Mucosa of stomach (tissue), 1 donor: ENCODE data around the gene NR1I3.

Experiments used
- H3K27me3 ChIP-seq: one replicate; pipeline ENCODE4 v1.7.0; 2013; ENCODE audit warnings: mild to moderate bottlenecking, low read length; ENCODE audit not compliant: control insufficient read depth, insufficient read depth
- H3K36me3 ChIP-seq: one replicate; pipeline ENCODE4 v1.7.0; 2013; ENCODE audit warnings: low read length; ENCODE audit not compliant: control insufficient read depth, insufficient read depth
- H3K4me1 ChIP-seq: one replicate; pipeline ENCODE4 v1.7.0; 2013; ENCODE audit warnings: mild to moderate bottlenecking, low read length; ENCODE audit not compliant: control insufficient read depth, insufficient read depth
- H3K4me3 ChIP-seq: one replicate; pipeline ENCODE4 v1.7.0; 2013; ENCODE audit warnings: low read length
- H3K9ac ChIP-seq: one replicate; pipeline ENCODE4 v1.7.0; 2013; ENCODE audit warnings: mild to moderate bottlenecking, low read length, moderate library complexity
- H3K9me3 ChIP-seq: one replicate; pipeline ENCODE4 v1.7.0; 2013; ENCODE audit warnings: mild to moderate bottlenecking, low read length, moderate library complexity; ENCODE audit not compliant: control insufficient read depth
- donor health status: Pancreatic carcinoma.

NR1I3 gene

GRCh38 chr1:161185282-161185682 is 52.7 kb downstream of the NR1I3 start:
- no peak overlapping the region for H3K4me3 ChIP-seq
- H3K36me3 ChIP-seq, result no peaks in the 10 kb centered on the region
- peaks cover 3% of the 10 kb centered on the region for H3K4me1 ChIP-seq
- H3K9me3 ChIP-seq, result no peaks in the 10 kb centered on the region
- H3K27me3 ChIP-seq, result no peaks in the 10 kb centered on the region
- no peak overlapping the region for H3K9ac ChIP-seq

DNA sequence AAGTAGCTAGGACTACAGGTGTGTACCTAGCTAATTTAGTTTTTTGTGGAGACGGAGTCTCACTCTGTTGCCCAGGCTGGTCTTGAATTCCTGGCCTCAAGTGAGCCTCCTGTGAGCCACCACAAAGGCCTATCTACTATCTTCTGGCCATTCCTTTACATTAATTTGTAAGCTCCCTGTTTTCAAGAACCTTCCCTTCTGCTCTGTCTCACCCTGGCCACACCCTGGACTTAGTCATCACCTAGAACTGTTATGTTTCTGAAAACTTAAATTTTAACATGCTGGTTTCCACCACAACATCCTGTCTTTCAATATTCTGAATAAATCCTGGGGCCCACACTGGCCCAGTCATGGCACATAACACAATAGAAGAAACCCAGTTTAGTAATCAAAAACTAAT is 55.8 kb downstream of the NR1I3 start:
- H3K4me1 ChIP-seq, result peaks cover 8% of the 10 kb centered on the region
- no peaks in the 10 kb centered on the region for H3K9me3 ChIP-seq
- no peak overlapping the region for H3K9ac ChIP-seq
- H3K27me3 ChIP-seq, result no peaks in the 10 kb centered on the region
- H3K36me3 ChIP-seq, result no peaks in the 10 kb centered on the region
- H3K4me3 ChIP-seq, result no peak overlapping the region

GRCh38 chr1:161180639-161181038 is 57.4 kb downstream of the NR1I3 start:
- H3K27me3 ChIP-seq, result no peaks in the 10 kb centered on the region
- no peak overlapping the region for H3K9ac ChIP-seq
- H3K36me3 ChIP-seq, result no peaks in the 10 kb centered on the region
- H3K4me3 ChIP-seq, result no peak overlapping the region
- H3K4me1 ChIP-seq, result peaks cover 14% of the 10 kb centered on the region
- H3K9me3 ChIP-seq, result no peaks in the 10 kb centered on the region

GRCh38 chr1:161179698-161180097 is 58.3 kb downstream of the NR1I3 start:
- no peaks in the 10 kb centered on the region for H3K9me3 ChIP-seq
- no peak overlapping the region for H3K4me3 ChIP-seq
- H3K36me3 ChIP-seq, result no peaks in the 10 kb centered on the region
- peaks cover 12% of the 10 kb centered on the region for H3K4me1 ChIP-seq
- H3K9ac ChIP-seq, result no peak overlapping the region
- no peaks in the 10 kb centered on the region for H3K27me3 ChIP-seq
